H54 (cell line): ENCODE results near the gene UGT2B28.
"Not testable (repeated sequence)": the region's sequence is repeated elsewhere in the genome, so short reads cannot be mapped to it uniquely, and the experiment has no call there.

Experiments
- DNase-seq: peaks from one replicate; pipeline ENCODE4 v3.0.0; 2011; ENCODE audit warnings: low spot score, mixed read lengths; ENCODE audit not compliant: insufficient read length
- FAIRE-seq: peaks from 3 replicates; lab custom pipeline; 2011; peaks lifted over from hg19 to GRCh38; lab: Jason Lieb, UNC
- POLR2A ChIP-seq: IDR thresholded peaks from 2 replicates; pipeline ENCODE4 v1.6.1; 2011; ENCODE audit warnings: low read depth, mild to moderate bottlenecking, low read length

The UGT2B28 gene

DNA sequence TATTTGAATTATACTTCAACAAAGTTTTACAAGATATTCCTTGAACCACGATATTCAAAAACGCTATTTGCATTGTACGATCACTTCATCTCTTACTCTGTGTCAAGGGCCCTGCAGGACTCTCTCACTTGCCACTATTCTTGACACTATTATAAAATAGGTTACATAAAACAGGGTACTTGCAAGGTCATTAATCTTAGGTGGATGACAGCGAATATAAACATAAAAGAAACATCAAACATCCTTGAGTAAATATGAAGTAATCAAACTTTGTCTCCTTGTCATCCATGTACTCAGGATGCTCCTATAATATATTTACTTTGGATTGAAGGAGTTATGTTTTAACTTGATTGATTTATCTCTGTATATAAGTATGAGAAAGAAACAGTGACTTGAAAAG, at the start of gene UGT2B28:
UGT2B28 (plus strand) TSS at position 395 of the 400 bp plus-strand sequence. CDS start 26 bp downstream, outside the sequence.
- not testable (repeated sequence) for DNase-seq

DNA sequence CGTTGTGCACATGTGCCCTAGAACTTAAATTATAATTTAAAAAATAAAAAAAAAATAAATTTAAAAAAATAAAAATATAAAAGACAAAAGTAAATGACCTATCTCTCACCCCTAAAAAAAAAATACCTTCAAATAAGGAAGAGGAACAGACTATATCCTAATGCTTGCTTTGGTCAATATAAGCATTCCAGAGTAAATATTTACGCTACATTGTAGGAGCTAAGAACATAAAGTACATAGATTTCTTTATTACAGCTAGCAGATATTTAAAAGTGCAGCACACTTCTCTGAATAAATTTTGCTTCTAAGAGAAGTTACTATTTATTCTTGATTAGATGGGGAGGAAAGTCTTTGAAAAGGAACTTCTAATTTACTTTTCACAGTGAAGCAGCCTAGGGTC, 41.2 kb upstream of the UGT2B28 start:
- no peak for DNase-seq
- FAIRE-seq = no peak
- TF ChIP-seq POLR2A = no peak

More for the DNA sequence above, at the start of gene UGT2B28:
- FAIRE-seq = not testable (repeated sequence)

DNA sequence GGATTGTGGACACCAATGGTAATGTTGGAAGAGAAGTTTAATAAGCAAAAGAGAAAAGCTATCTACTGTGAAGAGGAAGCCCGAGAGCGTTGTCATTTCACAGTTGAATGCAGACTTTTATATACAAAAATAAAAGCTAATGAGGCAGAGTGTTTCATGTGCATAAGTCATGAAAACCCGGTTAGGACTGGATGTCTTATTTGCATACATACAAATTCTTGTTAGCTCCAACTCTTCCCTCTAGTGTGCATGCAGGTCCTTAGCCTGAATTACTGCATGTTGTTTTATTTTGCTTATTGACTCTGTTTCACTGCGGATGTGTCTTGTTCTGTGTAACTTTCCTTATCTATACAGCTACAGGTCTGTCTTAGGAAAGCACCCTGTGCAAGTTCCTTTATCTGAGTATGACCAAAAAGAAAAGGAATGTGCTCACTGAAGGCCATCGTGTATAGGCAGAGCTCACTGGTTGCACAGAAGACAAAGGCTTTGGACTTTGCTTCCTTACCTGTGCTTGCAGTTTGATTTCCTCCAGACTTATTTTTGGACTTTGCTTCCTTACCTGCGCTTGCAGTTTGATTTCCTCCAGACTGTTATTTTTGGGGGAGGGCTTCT, 40.6 kb upstream of the UGT2B28 start:
- no peak for TF ChIP-seq POLR2A
- DNase-seq = no peak
- no peak for FAIRE-seq

DNA sequence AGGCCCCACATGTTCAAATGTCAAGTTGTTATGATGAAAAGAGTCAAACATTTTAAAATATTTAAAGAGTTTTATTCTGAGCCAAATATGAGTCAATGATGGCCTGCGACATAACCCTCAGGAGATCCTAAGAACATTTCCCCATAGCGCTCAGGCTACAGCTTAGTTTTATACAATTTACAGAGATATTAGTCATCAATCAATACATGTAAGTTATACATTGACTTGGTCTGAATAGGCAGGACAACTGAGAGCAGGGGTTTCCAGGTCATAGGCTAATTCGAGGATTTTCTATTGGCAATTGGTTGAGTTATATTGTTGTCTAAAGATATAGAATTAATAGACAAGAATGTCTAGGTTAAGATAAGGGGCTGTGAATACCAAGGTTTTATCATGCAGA, 39.5 kb upstream of the UGT2B28 start:
- not testable (repeated sequence) for DNase-seq, FAIRE-seq

DNA sequence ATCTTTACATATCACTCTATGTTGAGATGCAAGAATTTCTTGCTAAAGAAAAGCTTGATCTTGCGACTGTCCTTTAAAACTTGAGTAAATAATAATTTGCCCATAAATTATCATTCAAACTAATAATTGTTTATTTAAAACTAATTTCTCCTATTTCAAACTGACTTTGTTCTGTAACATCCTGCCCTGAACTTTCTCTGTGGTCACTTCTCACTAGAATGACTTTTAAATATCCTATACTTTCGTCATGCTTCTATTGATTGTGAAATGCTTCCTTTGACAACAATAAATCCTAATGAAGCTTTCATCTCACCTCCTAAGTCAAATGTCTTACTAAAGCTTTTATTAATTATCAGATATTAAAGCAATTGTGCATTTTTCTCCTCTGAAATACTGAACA, 38.5 kb upstream of the UGT2B28 start:
- DNase-seq, FAIRE-seq: not testable (repeated sequence)

DNA sequence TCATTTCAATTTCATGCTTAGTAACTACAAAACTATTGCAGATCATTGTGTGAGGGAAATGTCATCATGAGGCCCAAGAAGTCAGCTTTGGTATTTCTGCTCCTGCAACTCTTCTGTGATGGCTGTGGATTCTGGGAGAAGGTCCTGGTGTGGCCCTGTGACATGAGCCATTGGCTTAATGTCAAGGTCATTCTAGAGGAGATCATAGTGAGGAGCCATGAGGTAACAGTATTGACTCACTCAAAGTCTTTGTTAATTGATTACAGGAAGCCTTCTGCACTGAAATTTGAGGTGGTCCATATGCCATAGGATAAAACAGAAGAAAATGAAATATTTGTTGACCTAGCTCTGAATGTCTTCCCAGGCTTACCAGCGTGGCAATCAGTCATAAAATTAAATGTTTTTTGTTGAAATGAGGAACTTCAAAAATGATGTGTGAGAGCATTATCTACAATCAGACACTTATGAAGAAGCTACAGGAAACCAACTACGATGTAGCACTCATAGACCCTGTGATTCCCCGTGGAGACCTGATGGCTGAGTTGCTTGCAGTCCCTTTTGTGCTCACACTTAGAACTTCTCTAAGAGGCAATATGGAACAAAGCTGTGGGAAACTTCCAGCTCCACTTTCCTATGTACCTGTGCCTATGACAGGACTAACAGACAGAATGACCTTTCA, 37.6 kb upstream of the UGT2B28 start:
- not testable (repeated sequence) for DNase-seq, FAIRE-seq

DNA sequence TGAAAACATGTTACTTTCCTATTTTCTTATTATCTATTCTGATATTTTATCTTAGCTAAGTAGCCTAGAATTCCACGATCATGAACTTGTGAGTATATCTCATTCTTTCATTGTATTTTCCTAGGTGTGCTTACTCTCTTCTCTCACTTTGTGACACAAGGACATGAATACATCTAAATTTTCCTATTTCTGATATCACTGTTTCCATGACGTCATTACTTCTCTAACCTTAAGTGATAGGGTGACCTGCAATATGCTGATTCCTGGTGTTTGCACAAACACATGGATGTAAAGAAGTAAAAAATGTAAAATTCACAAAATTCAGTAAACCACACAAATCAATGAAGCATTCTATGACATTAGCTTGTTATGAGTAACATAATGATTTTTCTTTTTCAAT, 29.4 kb upstream of the UGT2B28 start:
- not testable (repeated sequence) for DNase-seq, FAIRE-seq

DNA sequence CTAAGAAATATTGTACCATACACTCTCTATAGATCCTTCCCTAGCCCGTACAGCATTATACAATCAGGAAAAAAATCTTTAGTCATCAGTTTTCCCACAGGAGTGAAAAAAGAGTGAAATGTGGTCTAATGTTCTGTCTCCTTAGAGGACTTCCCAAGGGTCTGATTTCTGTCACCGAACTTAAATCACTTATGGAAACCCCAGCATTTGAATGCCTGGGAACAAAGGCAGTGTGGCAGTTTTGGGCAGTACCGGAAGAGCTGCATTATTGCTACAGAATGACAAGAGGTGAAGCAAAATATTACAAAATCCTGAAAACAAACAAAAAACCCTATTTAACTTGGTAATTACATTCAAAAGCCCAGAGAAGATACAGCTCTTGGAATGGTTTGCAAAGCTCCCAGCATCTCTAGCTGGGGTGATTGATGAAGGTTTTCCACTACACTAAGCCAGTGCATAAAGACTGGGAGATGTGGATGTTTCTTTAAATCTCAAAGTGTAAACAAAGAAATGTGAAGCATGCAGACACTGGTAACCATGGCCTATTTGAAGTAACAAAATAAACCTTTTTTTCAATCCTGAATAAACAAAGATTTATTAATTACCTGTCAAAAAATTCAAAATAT, 27.0 kb upstream of the UGT2B28 start:
- FAIRE-seq, DNase-seq: not testable (repeated sequence)

DNA sequence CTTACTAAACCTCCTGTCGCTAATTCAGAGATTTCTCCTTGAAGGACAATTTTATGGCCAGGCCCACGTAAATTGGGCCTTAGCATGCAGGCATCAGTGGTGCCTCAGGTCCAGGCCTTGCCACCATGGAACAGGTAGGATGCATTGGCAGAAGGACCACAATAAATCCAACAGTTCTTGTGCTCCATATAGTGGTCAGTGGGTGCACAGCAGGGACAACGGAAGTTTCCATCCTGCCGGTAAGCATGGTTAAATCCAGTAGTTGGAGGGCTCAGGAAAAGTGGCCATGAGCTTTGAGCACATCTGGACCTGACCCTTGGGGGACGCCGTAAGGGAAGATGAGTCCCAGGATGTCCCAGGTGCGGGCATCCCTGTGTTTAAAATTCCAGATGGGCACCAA, 11.7 kb upstream of the UGT2B28 start:
- not testable (repeated sequence) for DNase-seq, FAIRE-seq

DNA sequence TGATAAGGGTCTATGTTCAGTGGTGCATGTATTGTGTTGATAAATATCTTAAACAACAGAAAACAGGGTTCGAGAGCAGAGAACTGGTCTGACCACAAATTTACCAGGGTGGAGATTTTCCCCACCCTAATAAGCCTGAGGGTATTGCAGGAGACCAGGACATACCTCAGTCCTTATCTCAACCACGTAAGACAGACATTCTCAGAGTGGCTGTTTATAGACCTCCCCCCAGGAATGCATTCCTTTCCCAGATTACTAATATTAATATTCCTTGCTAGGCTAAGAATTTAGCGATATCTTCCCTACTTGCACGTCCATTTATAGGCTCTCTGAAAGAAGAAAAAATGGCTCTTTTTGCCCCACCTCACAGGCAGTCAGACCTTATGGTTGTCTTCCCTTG, 16.1 kb downstream of the UGT2B28 start:
- not testable (repeated sequence) for FAIRE-seq, DNase-seq

DNA sequence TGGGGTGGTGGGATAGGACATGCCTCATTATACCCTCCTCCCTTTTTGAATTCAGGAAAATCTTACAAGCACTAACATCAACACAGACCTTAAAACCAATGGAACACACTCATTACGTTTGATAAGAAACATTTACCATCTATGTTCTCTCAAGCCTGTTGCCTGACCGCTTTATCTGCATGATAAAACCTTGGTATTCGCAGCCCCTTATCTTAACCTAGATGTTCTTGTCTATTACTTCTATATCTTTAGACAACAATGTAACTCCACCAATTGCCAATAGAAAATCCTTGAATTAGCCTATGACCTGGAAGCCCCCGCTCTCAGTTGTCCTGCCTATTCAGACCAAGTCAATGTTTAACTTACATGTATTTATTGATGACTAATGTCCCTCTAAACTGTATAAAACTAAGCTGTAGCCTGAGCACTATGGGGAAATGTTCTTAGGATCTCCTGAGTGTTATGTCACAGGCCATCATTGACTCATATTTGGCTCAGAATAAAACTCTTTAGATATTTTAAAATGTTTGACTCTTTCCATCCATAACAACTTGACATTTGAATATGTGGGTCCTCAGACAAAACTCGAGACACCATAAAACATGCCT, 28.3 kb downstream of the UGT2B28 start:
- not testable (repeated sequence) for DNase-seq, FAIRE-seq

DNA sequence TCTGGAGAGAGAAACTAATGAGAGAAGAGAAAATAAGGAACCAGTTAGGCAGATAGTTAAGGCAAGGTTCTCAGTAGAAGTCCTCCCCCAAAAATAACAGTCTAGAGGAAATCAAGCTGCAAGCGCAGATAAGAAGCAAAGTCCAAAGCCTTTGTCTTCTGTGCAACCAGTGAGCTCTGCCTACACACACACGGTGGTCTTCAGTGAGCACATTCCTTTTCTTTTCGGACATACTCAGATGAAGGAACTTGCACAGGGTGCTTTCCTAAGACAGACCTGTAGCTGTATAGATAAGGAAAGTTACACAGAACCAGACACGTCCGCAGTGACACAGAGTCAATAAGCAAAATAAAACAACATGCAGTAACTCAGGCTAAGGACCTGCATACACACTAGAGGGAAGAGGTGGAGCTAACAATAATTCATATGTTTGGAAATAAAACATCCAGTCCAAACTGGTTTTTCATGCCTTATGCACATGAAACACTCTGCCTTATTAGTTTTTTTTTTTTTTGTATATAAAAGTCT, 29.3 kb downstream of the UGT2B28 start:
- FAIRE-seq, DNase-seq: not testable (repeated sequence)

DNA sequence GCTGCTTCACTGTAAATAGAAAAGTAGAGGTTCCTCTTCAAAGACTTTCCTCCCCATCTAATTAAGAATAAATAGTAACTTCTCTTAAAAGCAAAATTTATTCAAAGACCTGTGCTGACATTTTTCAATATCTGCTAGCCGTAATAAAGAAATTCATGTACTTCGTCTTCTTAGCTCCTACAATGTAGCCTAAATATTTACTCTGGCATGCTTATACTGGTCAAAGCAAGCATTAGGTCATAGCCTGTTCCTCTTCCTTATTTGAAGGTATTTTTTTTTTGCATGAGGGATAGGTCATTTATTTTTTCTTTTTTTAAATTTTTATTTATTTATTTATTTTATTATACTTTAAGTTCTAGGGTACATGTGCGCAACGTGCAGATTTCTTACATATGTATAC, 30.0 kb downstream of the UGT2B28 start:
- FAIRE-seq, DNase-seq: not testable (repeated sequence)

DNA sequence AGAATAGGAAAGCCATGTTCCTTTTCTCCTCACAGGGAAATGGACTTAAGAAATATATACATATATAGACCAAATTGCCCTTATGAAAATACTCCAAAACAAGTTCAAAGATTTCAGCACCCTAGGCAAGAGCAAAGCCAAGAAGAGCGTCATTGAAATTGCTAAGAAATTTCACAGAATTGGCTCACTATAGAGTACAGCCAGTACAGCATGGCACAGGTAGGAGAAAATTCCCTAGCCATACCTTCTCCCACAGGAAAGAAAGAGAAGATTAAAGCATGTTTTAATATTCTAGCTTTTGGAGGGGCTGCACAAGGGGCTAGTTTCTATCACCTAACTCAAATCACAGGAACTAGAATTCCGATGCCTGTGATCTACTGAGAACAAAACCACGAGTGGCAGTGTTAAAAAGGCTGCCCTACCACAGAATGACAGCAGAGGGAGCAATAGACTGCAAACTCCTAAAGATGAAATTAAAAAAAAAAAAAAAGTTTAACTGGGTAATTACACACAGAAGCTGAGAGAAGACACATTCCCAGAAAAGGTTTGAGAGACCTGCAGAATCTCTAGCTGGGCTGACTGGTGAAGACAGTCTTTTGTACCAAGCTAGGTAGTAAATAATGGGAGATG, 37.5 kb downstream of the UGT2B28 start:
- not testable (repeated sequence) for FAIRE-seq, DNase-seq
